Karpas-422 (cell line): ENCODE data around the gene ITIH3. TPM values are rescaled to one million over a fixed set of nuclear protein-coding genes. Genes with fewer than 3 reads are reported as not detected.
A peak's percentile ranks its signal among the peaks of the same experiment; 100 is the strongest.

Experiments
- DNase-seq: peaks from one replicate; pipeline ENCODE4 v3.0.0-alpha.2; 2015
- H2AFZ ChIP-seq: fragments of 200-600 bp; sonication (generic); 2 replicates; pipeline ENCODE4 v1.6.1; 2014; ENCODE audit warnings: antibody characterized with exemption, low read length, mixed read lengths
- H3K27ac ChIP-seq: fragments of 200-600 bp; sonication (generic); 2 replicates; pipeline ENCODE4 v1.5.1; 2014; ENCODE audit warnings: mild to moderate bottlenecking, low read length, moderate library complexity
- H3K27me3 ChIP-seq: fragments of 200-600 bp; sonication (generic); 2 replicates; pipeline ENCODE4 v1.6.1; 2014; ENCODE audit warnings: low read length, mixed read lengths
- H3K36me3 ChIP-seq: fragments of 200-600 bp; sonication (generic); 2 replicates; pipeline ENCODE4 v1.6.1; 2014; ENCODE audit warnings: low read length, mixed read lengths; ENCODE audit not compliant: insufficient read depth
- H3K4me1 ChIP-seq: fragments of 200-600 bp; sonication (generic); 2 replicates; pipeline ENCODE4 v1.6.1; 2014; ENCODE audit warnings: mild to moderate bottlenecking, low read length, mixed read lengths
- H3K4me2 ChIP-seq: fragments of 200-600 bp; sonication (generic); 2 replicates; pipeline ENCODE4 v1.6.1; 2014; ENCODE audit warnings: low read length, low read depth, mild to moderate bottlenecking; ENCODE audit not compliant: poor library complexity, severe bottlenecking
- H3K4me3 ChIP-seq: fragments of 200-600 bp; sonication (generic); 2 replicates; pipeline ENCODE4 v1.5.1; 2014; ENCODE audit warnings: mild to moderate bottlenecking, antibody characterized with exemption, low read length, mixed read lengths
- H3K79me2 ChIP-seq: fragments of 200-600 bp; sonication (generic); 2 replicates; pipeline ENCODE4 v1.6.1; 2014; ENCODE audit warnings: mild to moderate bottlenecking, low read length, mixed read lengths
- H3K9ac ChIP-seq: fragments of 200-600 bp; sonication (generic); 2 replicates; pipeline ENCODE4 v1.6.0; 2014; ENCODE audit warnings: low read length
- H3K9me2 ChIP-seq: fragments of 200-600 bp; sonication (generic), shearing (Covaris generic); replicated peaks from 2 replicates; pipeline ENCODE4 v1.6.0; 2014; ENCODE audit warnings: mild to moderate bottlenecking, low read length, moderate library complexity; ENCODE audit not compliant: insufficient read depth
- H3K9me3 ChIP-seq: fragments of 300-700, 200-600 bp; sonication (generic); 2 replicates; pipeline ENCODE4 v1.6.1; 2014; ENCODE audit warnings: low read length, mixed read lengths
- H4K20me1 ChIP-seq: fragments of 200-600 bp; sonication (generic); 2 replicates; pipeline ENCODE4 v1.6.1; 2014; ENCODE audit warnings: mild to moderate bottlenecking, antibody characterized with exemption, low read length, low read depth; ENCODE audit not compliant: insufficient read depth
- total RNA-seq: library from RNA; depleted of rRNA; stranded (reverse); fragments of >200 nt; shearing (Covaris generic); gene quantifications from 2 replicates; pipeline ENCODE4 v1.2.3, GENCODE V29; 2014; ENCODE audit warnings: low replicate concordance

The ITIH3 gene
- total RNA-seq, 1 experiment from 2014 or later = not detected

- H3K27ac ChIP-seq = no peak overlapping the region
These were observed 1.8 kb downstream of the ITIH3 start for GRCh38 chr3:52796411-52796810.

GRCh38 chr3:52798376-52798977, 3.9 kb downstream of the ITIH3 start:
- H3K9ac ChIP-seq = no peak overlapping the region
- no peak overlapping the region for H3K27ac ChIP-seq
- no peaks in the 10 kb centered on the region for H4K20me1 ChIP-seq
- no peaks in the 10 kb centered on the region for H3K36me3 ChIP-seq
- DNase-seq = no peak
- no peaks in the 10 kb centered on the region for H3K27me3 ChIP-seq
- H3K9me2 ChIP-seq = no peaks in the 10 kb centered on the region
- no peaks in the 10 kb centered on the region for H3K4me1 ChIP-seq
- no peak overlapping the region for H3K4me3 ChIP-seq
- no peak overlapping the region for H2AFZ ChIP-seq
- H3K79me2 ChIP-seq = no peaks in the 10 kb centered on the region
- H3K4me2 ChIP-seq = no peak overlapping the region
- no peaks in the 10 kb centered on the region for H3K9me3 ChIP-seq

More at GRCh38 chr3:52796411-52796810, 1.8 kb downstream of the ITIH3 start:
- H3K79me2 ChIP-seq = no peaks in the 10 kb centered on the region
- no peaks in the 10 kb centered on the region for H3K9me2 ChIP-seq
- DNase-seq = no peak
- H3K4me2 ChIP-seq = no peak overlapping the region
- no peak overlapping the region for H3K9ac ChIP-seq
- H4K20me1 ChIP-seq = no peaks in the 10 kb centered on the region
- H3K27me3 ChIP-seq = no peaks in the 10 kb centered on the region
- H3K4me3 ChIP-seq = no peak overlapping the region
- no peaks in the 10 kb centered on the region for H3K4me1 ChIP-seq
- H3K9me3 ChIP-seq = no peaks in the 10 kb centered on the region
- H3K36me3 ChIP-seq = no peaks in the 10 kb centered on the region
- no peak overlapping the region for H2AFZ ChIP-seq

- Histone ChIP-seq H3K4me1 (no peaks in the 10 kb centered on the region), H3K27me3 (no peaks in the 10 kb centered on the region), H3K79me2 (no peaks in the 10 kb centered on the region), H3K27ac (no peak overlapping the region), H4K20me1 (no peaks in the 10 kb centered on the region), H3K9me3 (no peaks in the 10 kb centered on the region), H3K9me2 (no peaks in the 10 kb centered on the region), H3K4me2 (no peak overlapping the region), H2AFZ (no peak overlapping the region), H3K36me3 (no peaks in the 10 kb centered on the region), H3K9ac (no peak overlapping the region), H3K4me3 (no peak overlapping the region)
- peak; percentile 66 for DNase-seq
These were observed 4.4 kb downstream of the ITIH3 start for GRCh38 chr3:52798978-52799476.

GRCh38 chr3:52800079-52800478, 5.5 kb downstream of the ITIH3 start:
- DNase-seq = no peak
- Histone ChIP-seq H3K4me2 (no peak overlapping the region), H3K36me3 (no peaks in the 10 kb centered on the region), H3K4me1 (no peaks in the 10 kb centered on the region), H3K9ac (no peak overlapping the region), H3K27ac (no peak overlapping the region), H4K20me1 (no peaks in the 10 kb centered on the region), H3K9me3 (no peaks in the 10 kb centered on the region), H3K27me3 (no peaks in the 10 kb centered on the region), H3K9me2 (no peaks in the 10 kb centered on the region), H3K4me3 (no peak overlapping the region), H2AFZ (no peak overlapping the region), H3K79me2 (no peaks in the 10 kb centered on the region)

GRCh38 chr3:52801839-52802238, 7.2 kb downstream of the ITIH3 start:
- DNase-seq = no peak
- no peaks in the 10 kb centered on the region for H3K9me2 ChIP-seq
- no peak overlapping the region for H3K9ac ChIP-seq

GRCh38 chr3:52805270-52806039, 10.9 kb downstream of the ITIH3 start:
- Histone ChIP-seq H4K20me1 (no peaks in the 10 kb centered on the region), H3K27me3 (no peaks in the 10 kb centered on the region), H3K36me3 (no peaks in the 10 kb centered on the region), H3K9me3 (no peaks in the 10 kb centered on the region), H3K4me2 (no peak overlapping the region), H3K9me2 (no peaks in the 10 kb centered on the region), H3K4me1 (no peaks in the 10 kb centered on the region), H3K27ac (no peak overlapping the region), H2AFZ (no peak overlapping the region), H3K9ac (no peak overlapping the region), H3K79me2 (no peaks in the 10 kb centered on the region), H3K4me3 (no peak overlapping the region)
- no peak for DNase-seq

More at GRCh38 chr3:52801839-52802238, 7.2 kb downstream of the ITIH3 start:
- Histone ChIP-seq H3K27me3 (no peaks in the 10 kb centered on the region), H2AFZ (no peak overlapping the region), H3K4me3 (no peak overlapping the region), H3K4me1 (no peaks in the 10 kb centered on the region), H3K4me2 (no peak overlapping the region), H4K20me1 (no peaks in the 10 kb centered on the region), H3K9me3 (no peaks in the 10 kb centered on the region), H3K27ac (no peak overlapping the region), H3K79me2 (no peaks in the 10 kb centered on the region), H3K36me3 (no peaks in the 10 kb centered on the region)

- no peak for DNase-seq
- H3K4me1 ChIP-seq = no peaks in the 10 kb centered on the region
- no peak overlapping the region for H3K27ac ChIP-seq
- no peak overlapping the region for H3K4me2 ChIP-seq
- H4K20me1 ChIP-seq = no peaks in the 10 kb centered on the region
- H3K9ac ChIP-seq = no peak overlapping the region
- no peak overlapping the region for H2AFZ ChIP-seq
- no peaks in the 10 kb centered on the region for H3K9me3 ChIP-seq
- H3K36me3 ChIP-seq = no peaks in the 10 kb centered on the region
- H3K27me3 ChIP-seq = no peaks in the 10 kb centered on the region
- no peak overlapping the region for H3K4me3 ChIP-seq
- H3K9me2 ChIP-seq = no peaks in the 10 kb centered on the region
- H3K79me2 ChIP-seq = no peaks in the 10 kb centered on the region
These were observed 14.6 kb downstream of the ITIH3 start for GRCh38 chr3:52809149-52809548.

- no peaks in the 10 kb centered on the region for H3K9me3 ChIP-seq
- no peaks in the 10 kb centered on the region for H3K4me1 ChIP-seq
- H3K79me2 ChIP-seq = no peaks in the 10 kb centered on the region
- H2AFZ ChIP-seq = no peak overlapping the region
- no peaks in the 10 kb centered on the region for H4K20me1 ChIP-seq
- no peak overlapping the region for H3K27ac ChIP-seq
- H3K9me2 ChIP-seq = no peaks in the 10 kb centered on the region
- no peak overlapping the region for H3K4me3 ChIP-seq
- no peaks in the 10 kb centered on the region for H3K27me3 ChIP-seq
- H3K36me3 ChIP-seq = no peaks in the 10 kb centered on the region
- no peak overlapping the region for H3K9ac ChIP-seq
- no peak for DNase-seq
- H3K4me2 ChIP-seq = no peak overlapping the region
These were observed 15.2 kb downstream of the ITIH3 start for GRCh38 chr3:52809662-52810377.
